ENCODE data around the gene INPP5A. TPM values are rescaled to one million over a fixed set of nuclear protein-coding genes. Genes with fewer than 3 reads are reported as not detected.

The INPP5A gene
- total RNA-seq, 2 donors from 2014 or later: 9.2 to 14.5 TPM

GRCh38 chr10:132543916-132544743 lies 6.5 kb downstream of the INPP5A start:
- WGBS, 2 donors: 82 to 89% methylated on average over 12 to 26 of the region's 28 CpGs
- DNase-seq: peak in 2 of 4 donors; percentile 3 to 8
- intact Hi-C loops (cut with DNase I): no loop called here
- Histone ChIP-seq H3K36me3 (replicated peaks in 1 of 2; ENCODE audit: insufficient read depth in 1 of 2, low read depth in 2 of 2) (no peaks in the 10 kb centered on the region), H3K27me3 (no peaks in the 10 kb centered on the region), H3K4me1 (peaks cover 75% of the 10 kb centered on the region), H3K27ac (no peak overlapping the region), H3K9me3 (no peaks in the 10 kb centered on the region), H3K4me3 (no peak overlapping the region)
- no peak for TF ChIP-seq CTCF (IDR thresholded peaks at IDR 0.05)
- no peak for TF ChIP-seq POLR2A (IDR thresholded peaks at IDR 0.05)
- ATAC-seq: no peak

- no peak for ATAC-seq
- Histone ChIP-seq H3K4me3 (no peak overlapping the region), H3K36me3 (replicated peaks in 1 of 2; ENCODE audit: insufficient read depth in 1 of 2, low read depth in 2 of 2) (no peaks in the 10 kb centered on the region), H3K27me3 (no peaks in the 10 kb centered on the region), H3K9me3 (no peaks in the 10 kb centered on the region), H3K27ac (no peak overlapping the region), H3K4me1 (peaks cover 71% of the 10 kb centered on the region)
- intact Hi-C loops (cut with DNase I): no loop called here
- 72 to 76% methylated on average over 20 to 33 of the region's 35 CpGs for WGBS, 2 donors
- peak in 1 of 4 donors; percentile 6 for DNase-seq
- TF ChIP-seq CTCF (IDR thresholded peaks at IDR 0.05) (no peak), POLR2A (IDR thresholded peaks at IDR 0.05) (no peak)
These were observed 7.4 kb downstream of the INPP5A start for GRCh38 chr10:132544744-132545658.

GRCh38 chr10:132545659-132546367 lies 8.2 kb downstream of the INPP5A start:
- no peak for TF ChIP-seq CTCF (IDR thresholded peaks at IDR 0.05)
- TF ChIP-seq POLR2A (IDR thresholded peaks at IDR 0.05): no peak
- Histone ChIP-seq H3K27me3 (no peaks in the 10 kb centered on the region), H3K4me3 (no peak overlapping the region), H3K27ac (no peak overlapping the region), H3K4me1 (peaks cover 68% of the 10 kb centered on the region), H3K36me3 (replicated peaks in 1 of 2; ENCODE audit: insufficient read depth in 1 of 2, low read depth in 2 of 2) (no peaks in the 10 kb centered on the region), H3K9me3 (no peaks in the 10 kb centered on the region)
- DNase-seq (peak in 1 of 4 donors; percentile 4), ATAC-seq (no peak)
- intact Hi-C loops (cut with DNase I): no loop called here
- 91 to 97% methylated on average over 20 to 34 of the region's 34 CpGs for WGBS, 2 donors

- Histone ChIP-seq H3K9me3 (no peaks in the 10 kb centered on the region), H3K27ac (peak overlapping the region in 3 of 4 donors; percentile 27 to 60 (median 42)), H3K4me1 (peaks cover 58% of the 10 kb centered on the region), H3K36me3 (replicated peaks in 1 of 2; ENCODE audit: insufficient read depth in 1 of 2, low read depth in 2 of 2) (no peaks in the 10 kb centered on the region), H3K27me3 (no peaks in the 10 kb centered on the region), H3K4me3 (no peak overlapping the region)
- intact Hi-C loops (cut with DNase I): no loop called here
- DNase-seq (peak; percentile 60 to 83 (median 76)), ATAC-seq (peak; percentile 72)
- 46 to 54% methylated on average over 17 to 26 of the region's 26 CpGs for WGBS, 2 donors
- TF ChIP-seq POLR2A (IDR thresholded peaks at IDR 0.05) (no peak), CTCF (IDR thresholded peaks at IDR 0.05) (no peak)
These were observed 9.2 kb downstream of the INPP5A start for GRCh38 chr10:132546567-132547420.
